Endodermal cell (in vitro differentiated cells): ENCODE measurements around the gene SLC7A10. TPM values are rescaled to one million over a fixed set of nuclear protein-coding genes. Genes with fewer than 3 reads are reported as not detected.

Source experiments
- DNase-seq: peaks from one replicate; pipeline ENCODE4 v3.0.0-alpha.2; 2017
- H3K27ac ChIP-seq: 2 replicates; pipeline ENCODE4 v1.5.1; 2013; ENCODE audit warnings: mild to moderate bottlenecking, low read depth, low read length, moderate library complexity
- H3K27me3 ChIP-seq: 2 replicates; pipeline ENCODE4 v1.6.1; 2013; ENCODE audit warnings: mild to moderate bottlenecking, low read length, moderate library complexity; ENCODE audit not compliant: insufficient read depth, control insufficient read depth, poor library complexity, severe bottlenecking
- H3K36me3 ChIP-seq: 2 replicates; pipeline ENCODE4 v1.7.0; 2013; ENCODE audit warnings: mild to moderate bottlenecking, low read length, moderate library complexity; ENCODE audit not compliant: control insufficient read depth, insufficient read depth
- H3K4me1 ChIP-seq: one replicate; pipeline ENCODE4 v1.7.0; 2013; ENCODE audit warnings: low read length; ENCODE audit not compliant: control insufficient read depth, insufficient read depth
- H3K4me3 ChIP-seq: 2 replicates; pipeline ENCODE4 v1.5.1; 2013; ENCODE audit warnings: mild to moderate bottlenecking, low read length, moderate library complexity
- H3K9ac ChIP-seq: 2 replicates; pipeline ENCODE4 v1.6.1; 2013; ENCODE audit warnings: mild to moderate bottlenecking, low read length, moderate library complexity; ENCODE audit not compliant: poor library complexity, severe bottlenecking; ENCODE audit errors: extremely low read depth
- H3K9me3 ChIP-seq: 2 replicates; pipeline ENCODE4 v1.6.1; 2013; ENCODE audit warnings: mild to moderate bottlenecking, low read length, moderate library complexity; ENCODE audit not compliant: control insufficient read depth
- H3K27ac Mint-ChIP-seq: 2 replicates; pipeline ENCODE4 v1.8.0; 2020; ENCODE audit warnings: mixed read lengths
- H3K27me3 Mint-ChIP-seq: 2 replicates; pipeline ENCODE4 v1.8.0; 2021; ENCODE audit warnings: mild to moderate bottlenecking, mixed read lengths; ENCODE audit not compliant: insufficient read depth
- H3K36me3 Mint-ChIP-seq: 2 replicates; pipeline ENCODE4 v1.8.0; 2020; ENCODE audit warnings: low read depth, mixed read lengths
- H3K4me1 Mint-ChIP-seq: 2 replicates; pipeline ENCODE4 v1.8.0; 2020; ENCODE audit warnings: mixed read lengths
- H3K4me3 Mint-ChIP-seq: 2 replicates; pipeline ENCODE4 v1.8.0; 2020; ENCODE audit warnings: mild to moderate bottlenecking, moderate library complexity, mixed read lengths
- H3K9me3 Mint-ChIP-seq: 2 replicates; pipeline ENCODE4 v1.8.0; 2020; ENCODE audit warnings: mild to moderate bottlenecking, mixed read lengths
- CTCF ChIP-seq: fragments of 200-600 bp; sonication (generic); conservative IDR thresholded peaks from 2 replicates; pipeline ENCODE4 v1.5.0; 2021; ENCODE audit warnings: antibody characterized with exemption, mild to moderate bottlenecking
- WGBS, 2 experiments: methylation state at CpG; one replicate each; pipeline versions ENCODE4 v1.1.5 to v1.1.7; 2013; ENCODE audit warnings: missing lambda C conversion rate in 2 of 2, mixed read lengths in 1 of 2; ENCODE audit not compliant: insufficient coverage in 1 of 2, insufficient read length in 1 of 2; 5-methylcytosine and 5-hydroxymethylcytosine counted together
- total RNA-seq, 2 donors: library from RNA; stranded (reverse); fragmentation: NEBNext Ultra II Directional in 1 of 2; extraction: Animal tissue kit (Norgen Biotek cat#: 25700) in 1 of 2; gene quantifications; 2 replicates in 1 of 2; 3 replicates in 1 of 2; pipeline ENCODE4 v1.2.1, GENCODE V29; 2021

The SLC7A10 gene
- total RNA-seq, 2 donors from 2014 or later = 0.35 TPM; not detected in 1

- 95 to 96% methylated on average over 19 to 20 of the region's 20 CpGs for WGBS, 2 experiments
- H3K9me3 Mint-ChIP-seq = no peaks in the 10 kb centered on the region
- no peaks in the 10 kb centered on the region for H3K9me3 ChIP-seq
- no peaks in the 10 kb centered on the region for H3K27me3 ChIP-seq
- H3K27me3 Mint-ChIP-seq = peaks cover 9% of the 10 kb centered on the region
- no peak for TF ChIP-seq CTCF
- H3K4me1 ChIP-seq = no peaks in the 10 kb centered on the region
- no peak overlapping the region for H3K27ac Mint-ChIP-seq
- DNase-seq = no peak
- no peak overlapping the region for H3K27ac ChIP-seq
- no peaks in the 10 kb centered on the region for H3K36me3 ChIP-seq
- H3K9ac ChIP-seq = no peak overlapping the region
- H3K4me3 ChIP-seq = no peak overlapping the region
- H3K4me3 Mint-ChIP-seq = no peak overlapping the region
- no peaks in the 10 kb centered on the region for H3K4me1 Mint-ChIP-seq
- H3K36me3 Mint-ChIP-seq = no peaks in the 10 kb centered on the region
Observed at GRCh38 chr19:33235996-33236350, 10.3 kb upstream of the SLC7A10 start.

GRCh38 chr19:33235269-33235995 is 9.8 kb upstream of the SLC7A10 start:
- Histone ChIP-seq H3K9ac (no peak overlapping the region), H3K4me3 (no peak overlapping the region), H3K4me1 (no peaks in the 10 kb centered on the region), H3K27me3 (no peaks in the 10 kb centered on the region), H3K36me3 (no peaks in the 10 kb centered on the region), H3K9me3 (no peaks in the 10 kb centered on the region), H3K27ac (no peak overlapping the region)
- Mint-ChIP-seq H3K4me3 (no peak overlapping the region), H3K27me3 (peaks cover 15% of the 10 kb centered on the region), H3K4me1 (no peaks in the 10 kb centered on the region), H3K36me3 (no peaks in the 10 kb centered on the region), H3K27ac (no peak overlapping the region), H3K9me3 (no peaks in the 10 kb centered on the region)
- 67 to 78% methylated on average over 16 to 30 of the region's 30 CpGs for WGBS, 2 experiments
- peak; percentile 91 for TF ChIP-seq CTCF
- DNase-seq = peak; percentile 96

- no peak overlapping the region for H3K4me3 ChIP-seq
- no peak for TF ChIP-seq CTCF
- Mint-ChIP-seq H3K27me3 (peaks cover 19% of the 10 kb centered on the region), H3K4me3 (no peak overlapping the region), H3K27ac (no peak overlapping the region), H3K9me3 (no peaks in the 10 kb centered on the region), H3K36me3 (no peaks in the 10 kb centered on the region), H3K4me1 (no peaks in the 10 kb centered on the region)
- H3K27ac ChIP-seq = no peak overlapping the region
- no peaks in the 10 kb centered on the region for H3K36me3 ChIP-seq
- no peak for DNase-seq
- H3K9ac ChIP-seq = no peak overlapping the region
- 75 to 86% methylated on average over 4 to 9 of the region's 9 CpGs for WGBS, 2 experiments
- no peaks in the 10 kb centered on the region for H3K27me3 ChIP-seq
- no peaks in the 10 kb centered on the region for H3K9me3 ChIP-seq
- H3K4me1 ChIP-seq = no peaks in the 10 kb centered on the region
Observed at GRCh38 chr19:33234736-33235135, 9.1 kb upstream of the SLC7A10 start.
